ENCODE data around the gene ENTREP1. TPM values are rescaled to one million over a fixed set of nuclear protein-coding genes. Genes with fewer than 3 reads are reported as not detected.

ENTREP1 gene
- total and polyA plus RNA-seq, 8 donors = 2.0 to 40.2 (median 11.3) TPM

DNA sequence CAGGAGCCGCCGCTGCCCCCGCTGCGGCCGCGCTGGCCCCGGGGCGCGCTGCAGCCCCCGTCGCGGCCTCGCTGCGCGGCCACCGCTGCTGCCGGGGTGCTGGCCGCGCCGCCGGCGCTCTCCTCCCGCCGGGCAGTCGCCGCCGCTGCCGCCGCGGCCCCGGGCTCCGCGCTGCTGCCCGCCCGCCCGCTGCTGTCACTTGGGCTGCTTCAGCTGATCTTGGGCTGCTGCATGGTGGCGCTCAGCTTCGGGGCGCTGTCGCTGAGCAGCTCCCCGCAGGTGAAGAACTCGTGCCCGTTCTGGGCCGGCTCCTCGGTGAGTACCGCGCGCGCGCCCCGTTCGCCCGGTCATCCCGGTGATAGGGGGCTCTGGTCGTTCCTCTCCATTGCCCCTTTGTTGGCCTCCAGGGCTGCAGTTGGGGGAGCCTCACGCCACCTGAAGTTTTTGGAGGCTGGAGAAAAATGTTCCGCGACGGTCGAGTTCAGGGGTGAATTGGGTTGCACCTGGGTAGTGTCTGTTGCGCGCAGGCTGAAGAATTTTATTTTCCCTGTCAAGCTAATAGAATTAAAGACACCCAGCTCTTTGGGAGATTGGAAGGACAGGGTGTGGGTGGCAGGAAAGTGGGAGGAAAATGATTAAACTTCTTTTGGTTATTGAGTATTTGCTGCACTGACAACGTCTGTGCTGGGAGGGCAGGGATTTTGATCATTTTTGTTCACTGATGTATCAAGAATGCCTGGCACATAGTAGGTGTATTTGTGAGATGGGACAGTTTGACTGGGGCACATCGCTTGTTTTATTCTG, 596 bp downstream of the ENTREP1 start:
- Histone ChIP-seq H3K4me1 (peaks cover 0 to 28% (median 21%) of the 10 kb centered on the region in 4 donors), H3K4me3 (peak overlapping the region; percentile 55 to 65 (median 61)), H3K36me3 (no peaks in the 10 kb centered on the region), H3K27ac (peak overlapping the region; percentile 80 to 92 (median 86)), H3K27me3 (peaks cover 0 to 31% (median 5%) of the 10 kb centered on the region in 3 donors), H3K9me3 (no peaks in the 10 kb centered on the region)
- TF ChIP-seq POLR2A (IDR thresholded peaks at IDR 0.05) = no peak
- no peak for TF ChIP-seq EP300 (IDR thresholded peaks at IDR 0.05)
- no peak for TF ChIP-seq CTCF (IDR thresholded peaks at IDR 0.05)
- TF ChIP-seq POLR2AphosphoS5 (IDR thresholded peaks at IDR 0.05) = no peak
- DNase-seq = peak; percentile 45 to 69
- 3 to 6% (median 4%) methylated on average over 25 to 64 of the region's 64 CpGs for WGBS, 5 donors
- intact Hi-C loops (cut with DNase I; ENCODE audit: low total_unique reads) = no loop called here

DNA sequence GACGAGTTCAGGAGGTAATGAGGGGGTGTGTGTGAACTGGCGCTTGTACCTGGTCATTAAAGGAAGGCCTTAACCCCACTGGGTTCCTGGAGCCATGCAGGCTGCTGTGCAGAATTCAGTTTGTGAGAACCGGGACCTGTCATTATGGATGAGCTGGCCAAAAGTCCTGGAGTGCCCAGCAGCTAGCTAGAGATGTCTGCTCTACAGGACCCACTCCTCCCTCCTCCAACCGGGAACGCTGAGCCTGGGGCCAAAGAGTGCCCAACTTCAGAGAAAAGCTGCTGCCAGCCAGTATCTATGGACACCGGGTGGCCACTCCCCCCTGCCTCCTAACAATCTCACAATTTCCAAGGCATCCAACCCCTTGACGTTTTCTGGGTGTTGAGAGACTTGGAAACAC, 1.2 kb downstream of the ENTREP1 start:
- peak in 1 of 2 donors; percentile 22 for DNase-seq
- TF ChIP-seq EP300 (IDR thresholded peaks at IDR 0.05) (no peak), CTCF (IDR thresholded peaks at IDR 0.05) (no peak), POLR2A (IDR thresholded peaks at IDR 0.05) (no peak), POLR2AphosphoS5 (IDR thresholded peaks at IDR 0.05) (no peak)
- intact Hi-C loops (cut with DNase I; ENCODE audit: low total_unique reads) = no loop called here
- peak overlapping the region; percentile 55 to 65 (median 61) for H3K4me3 ChIP-seq
- peaks cover 4 to 34% (median 21%) of the 10 kb centered on the region in 4 donors for H3K4me1 ChIP-seq
- H3K27me3 ChIP-seq = peaks cover 0 to 31% (median 5%) of the 10 kb centered on the region in 3 donors
- peak overlapping the region in 3 of 5 donors; percentile 60 to 86 (median 85) for H3K27ac ChIP-seq
- H3K36me3 ChIP-seq = no peaks in the 10 kb centered on the region
- H3K9me3 ChIP-seq = no peaks in the 10 kb centered on the region
- WGBS, 5 donors = 21 to 34% (median 31%) methylated on average over 7 of the region's 7 CpGs

GRCh38 chr9:69330580-69330979, 5.6 kb downstream of the ENTREP1 start:
- intact Hi-C loops (cut with DNase I; ENCODE audit: low total_unique reads) = no loop called here
- Histone ChIP-seq H3K4me1 (peaks cover 5 to 30% (median 13%) of the 10 kb centered on the region in 4 donors), H3K27me3 (peaks cover 0 to 10% (median 0%) of the 10 kb centered on the region in 3 donors), H3K4me3 (no peak overlapping the region), H3K27ac (no peak overlapping the region), H3K36me3 (no peaks in the 10 kb centered on the region), H3K9me3 (no peaks in the 10 kb centered on the region)
- TF ChIP-seq EP300 (IDR thresholded peaks at IDR 0.05) = no peak
- TF ChIP-seq CTCF (IDR thresholded peaks at IDR 0.05) = no peak
- no peak for TF ChIP-seq POLR2AphosphoS5 (IDR thresholded peaks at IDR 0.05)
- TF ChIP-seq POLR2A (IDR thresholded peaks at IDR 0.05) = no peak
- 72 to 85% (median 81%) methylated on average over 3 of the region's 3 CpGs for WGBS, 5 donors
- no peak for DNase-seq

- intact Hi-C loops (cut with DNase I; ENCODE audit: low total_unique reads) = no loop called here
These were observed 6.4 kb downstream of the ENTREP1 start for GRCh38 chr9:69331444-69331843.

More at GRCh38 chr9:69331444-69331843, 6.4 kb downstream of the ENTREP1 start:
- no peak for TF ChIP-seq CTCF (IDR thresholded peaks at IDR 0.05)
- no peak for TF ChIP-seq EP300 (IDR thresholded peaks at IDR 0.05)
- TF ChIP-seq POLR2AphosphoS5 (IDR thresholded peaks at IDR 0.05) = no peak
- no peak for TF ChIP-seq POLR2A (IDR thresholded peaks at IDR 0.05)
- H3K27ac ChIP-seq = no peak overlapping the region
- 63 to 85% (median 78%) methylated on average over 3 of the region's 3 CpGs for WGBS, 5 donors
- no peak overlapping the region for H3K4me3 ChIP-seq
- no peaks in the 10 kb centered on the region for H3K9me3 ChIP-seq
- H3K4me1 ChIP-seq = peaks cover 4 to 22% (median 5%) of the 10 kb centered on the region in 4 donors
- H3K36me3 ChIP-seq = no peaks in the 10 kb centered on the region
- no peak for DNase-seq
- peaks cover 0 to 2% (median 0%) of the 10 kb centered on the region in 3 donors for H3K27me3 ChIP-seq

Data from stomach (tissue), 9 donors.